K562 (cell line): ENCODE measurements around the gene LHPP. TPM values are rescaled to one million over a fixed set of nuclear protein-coding genes. Genes with fewer than 3 reads are reported as not detected.
A peak's percentile ranks its signal among the peaks of the same experiment; 100 is the strongest.

Experiments used
- CSDE1 ChIP-seq, 2 experiments: fragments of 450-650 bp; IDR thresholded peaks; 2 replicates each; pipeline ENCODE4 v1.6.1; 2016; ENCODE audit warnings: mild to moderate bottlenecking in 1 of 2
- DIDO1 ChIP-seq: fragments of 450-650 bp; IDR thresholded peaks from 2 replicates; pipeline ENCODE4 v1.6.1; 2016; ENCODE audit warnings: low read depth, missing biosample characterization, missing genetic modification characterization
- DNMT1 ChIP-seq: fragments of 450-650 bp; IDR thresholded peaks from 2 replicates; pipeline ENCODE4 v1.6.1; 2016; ENCODE audit warnings: antibody characterized with exemption, mild to moderate bottlenecking
- HINFP ChIP-seq: fragments of 450-650 bp; conservative IDR thresholded peaks from 2 replicates; pipeline ENCODE4 v1.6.1; 2016; ENCODE audit warnings: missing genetic modification characterization, low read depth, mild to moderate bottlenecking, control low read depth, missing compliant biosample characterization
- LARP7 ChIP-seq: fragments of 450-650 bp; IDR thresholded peaks from 2 replicates; pipeline ENCODE4 v1.6.1; 2016
- NFYB ChIP-seq: IDR thresholded peaks from 2 replicates; pipeline ENCODE4 v1.6.1; 2011; ENCODE audit warnings: mild to moderate bottlenecking, moderate library complexity; ENCODE audit not compliant: insufficient read length; ENCODE audit errors: extremely low read depth
- NR3C1 ChIP-seq: sonication (generic); formaldehyde crosslinking; IDR thresholded peaks from 2 replicates; pipeline ENCODE4 v1.8.1; 2022; ENCODE audit warnings: missing genetic modification reagents
- PHF8 ChIP-seq: fragments of 200-600 bp; sonication (generic); IDR thresholded peaks from 2 replicates; pipeline ENCODE4 v1.6.1; 2012; ENCODE audit warnings: mixed run types, mild to moderate bottlenecking, inconsistent platforms, low read length, moderate library complexity, borderline replicate concordance
- RBM15 ChIP-seq: fragments of 200-400 bp; formaldehyde crosslinking; IDR thresholded peaks from 2 replicates; pipeline ENCODE4 v1.6.1; 2018; ENCODE audit warnings: mild to moderate bottlenecking, low read length, moderate library complexity; ENCODE audit not compliant: insufficient read depth
- TEAD1 ChIP-seq, 2 experiments: fragments of 450-650 bp in 1 of 2; sonication (generic) in 1 of 2; formaldehyde crosslinking; IDR thresholded peaks; 2 replicates each; pipeline versions ENCODE4 v1.4.0 to v1.8.0; 2020 to 2022; ENCODE audit warnings: mild to moderate bottlenecking in 2 of 2, missing genetic modification reagents in 1 of 2
- TRIM25 ChIP-seq: fragments of 450-650 bp; IDR thresholded peaks from 2 replicates; pipeline ENCODE4 v1.7.0; 2016; ENCODE audit warnings: borderline replicate concordance
- ZBTB34 ChIP-seq: fragments of 250-450 bp; sonication (Bioruptor Pico); IDR thresholded peaks from 2 replicates; pipeline ENCODE4 v1.8.0; 2021; ENCODE audit warnings: mild to moderate bottlenecking, moderate library complexity
- ZNF175 ChIP-seq: fragments of 200-800 bp; sonication (Bioruptor generic); IDR thresholded peaks from 2 replicates; pipeline ENCODE4 v1.6.1; 2016; ENCODE audit warnings: low read depth, mild to moderate bottlenecking, missing genetic modification characterization, missing compliant biosample characterization
- polyA plus RNA-seq, 8 experiments: library from polyadenylated mRNA; depleted of rRNA in 4 of 8; stranded (reverse) in 5 of 8; unstranded in 3 of 8; fragments of >200 nt; fragmentation: Nextera tagmentation in 2 of 8; fragmentation: Illumina TruSeq in 1 of 8; extraction: Ambion mirVana in 2 of 8; extraction: Trizol in 1 of 8; gene quantifications; 2 replicates each; pipeline versions ENCODE4 v1.2.1 to v1.2.3, GENCODE V29; 2011 to 2014; ENCODE audit warnings: inconsistent platforms in 1 of 8, missing spikeins in 1 of 8
- total RNA-seq, 7 experiments: library from RNA; depleted of rRNA in 6 of 7; stranded (reverse); fragments of >200 nt in 6 of 7; fragmentation: Illumina TruSeq in 2 of 7; extraction: Trizol in 2 of 7; gene quantifications; 2 replicates each; pipeline versions ENCODE4 v1.2.1 to v1.2.3, GENCODE V29; 2011 to 2021; ENCODE audit warnings: low replicate concordance in 1 of 7
- TF ChIP-seq, protein P1 (sequence below), 2 experiments: fragments of 450-650 bp; IDR thresholded peaks; 2 replicates each; pipeline ENCODE4 v1.6.1; 2018; ENCODE audit warnings: mild to moderate bottlenecking in 2 of 2, low read depth in 1 of 2; ENCODE audit not compliant: partially characterized antibody in 2 of 2
- TF ChIP-seq, protein P2 (sequence below): fragments of 450-650 bp; IDR thresholded peaks from 2 replicates; pipeline ENCODE4 v1.6.1; 2017; ENCODE audit warnings: mild to moderate bottlenecking, moderate library complexity

The LHPP gene
- total and polyA plus RNA-seq, 9 of the 15 experiments (the other 6 are each of a cell fraction or from before 2014, with no cell fraction given): 0.34 to 7.4 (median 3.0) TPM

- TF ChIP-seq, protein P1, sequence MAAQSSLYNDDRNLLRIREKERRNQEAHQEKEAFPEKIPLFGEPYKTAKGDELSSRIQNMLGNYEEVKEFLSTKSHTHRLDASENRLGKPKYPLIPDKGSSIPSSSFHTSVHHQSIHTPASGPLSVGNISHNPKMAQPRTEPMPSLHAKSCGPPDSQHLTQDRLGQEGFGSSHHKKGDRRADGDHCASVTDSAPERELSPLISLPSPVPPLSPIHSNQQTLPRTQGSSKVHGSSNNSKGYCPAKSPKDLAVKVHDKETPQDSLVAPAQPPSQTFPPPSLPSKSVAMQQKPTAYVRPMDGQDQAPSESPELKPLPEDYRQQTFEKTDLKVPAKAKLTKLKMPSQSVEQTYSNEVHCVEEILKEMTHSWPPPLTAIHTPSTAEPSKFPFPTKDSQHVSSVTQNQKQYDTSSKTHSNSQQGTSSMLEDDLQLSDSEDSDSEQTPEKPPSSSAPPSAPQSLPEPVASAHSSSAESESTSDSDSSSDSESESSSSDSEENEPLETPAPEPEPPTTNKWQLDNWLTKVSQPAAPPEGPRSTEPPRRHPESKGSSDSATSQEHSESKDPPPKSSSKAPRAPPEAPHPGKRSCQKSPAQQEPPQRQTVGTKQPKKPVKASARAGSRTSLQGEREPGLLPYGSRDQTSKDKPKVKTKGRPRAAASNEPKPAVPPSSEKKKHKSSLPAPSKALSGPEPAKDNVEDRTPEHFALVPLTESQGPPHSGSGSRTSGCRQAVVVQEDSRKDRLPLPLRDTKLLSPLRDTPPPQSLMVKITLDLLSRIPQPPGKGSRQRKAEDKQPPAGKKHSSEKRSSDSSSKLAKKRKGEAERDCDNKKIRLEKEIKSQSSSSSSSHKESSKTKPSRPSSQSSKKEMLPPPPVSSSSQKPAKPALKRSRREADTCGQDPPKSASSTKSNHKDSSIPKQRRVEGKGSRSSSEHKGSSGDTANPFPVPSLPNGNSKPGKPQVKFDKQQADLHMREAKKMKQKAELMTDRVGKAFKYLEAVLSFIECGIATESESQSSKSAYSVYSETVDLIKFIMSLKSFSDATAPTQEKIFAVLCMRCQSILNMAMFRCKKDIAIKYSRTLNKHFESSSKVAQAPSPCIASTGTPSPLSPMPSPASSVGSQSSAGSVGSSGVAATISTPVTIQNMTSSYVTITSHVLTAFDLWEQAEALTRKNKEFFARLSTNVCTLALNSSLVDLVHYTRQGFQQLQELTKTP (IDR thresholded peaks at IDR 0.05; ENCODE audit: low read depth in 1 of 2, partially characterized antibody in 2 of 2): no peak
- TF ChIP-seq, protein P2, sequence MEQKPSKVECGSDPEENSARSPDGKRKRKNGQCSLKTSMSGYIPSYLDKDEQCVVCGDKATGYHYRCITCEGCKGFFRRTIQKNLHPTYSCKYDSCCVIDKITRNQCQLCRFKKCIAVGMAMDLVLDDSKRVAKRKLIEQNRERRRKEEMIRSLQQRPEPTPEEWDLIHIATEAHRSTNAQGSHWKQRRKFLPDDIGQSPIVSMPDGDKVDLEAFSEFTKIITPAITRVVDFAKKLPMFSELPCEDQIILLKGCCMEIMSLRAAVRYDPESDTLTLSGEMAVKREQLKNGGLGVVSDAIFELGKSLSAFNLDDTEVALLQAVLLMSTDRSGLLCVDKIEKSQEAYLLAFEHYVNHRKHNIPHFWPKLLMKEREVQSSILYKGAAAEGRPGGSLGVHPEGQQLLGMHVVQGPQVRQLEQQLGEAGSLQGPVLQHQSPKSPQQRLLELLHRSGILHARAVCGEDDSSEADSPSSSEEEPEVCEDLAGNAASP: no peak
- no peak for TF ChIP-seq ZBTB34
- no peak for TF ChIP-seq RBM15
- peak; percentile 76 for TF ChIP-seq NFYB
- TF ChIP-seq DIDO1 (tag): no peak
- TF ChIP-seq DNMT1: no peak
- TF ChIP-seq NR3C1 (CRISPR knock-in tag): no peak
- no peak for TF ChIP-seq ZNF175 (CRISPR knock-in tag)
- no peak for TF ChIP-seq TRIM25
- TF ChIP-seq HINFP (tag): no peak
- TF ChIP-seq TEAD1 (CRISPR knock-in tag; IDR thresholded peaks at IDR 0.05): no peak
- peak; percentile 70; the same call in 1 of the 2 replicates for TF ChIP-seq PHF8
- no peak for TF ChIP-seq LARP7
- no peak for TF ChIP-seq CSDE1 (IDR thresholded peaks at IDR 0.05)
Observed at GRCh38 chr10:124418726-124419501, 42.7 kb upstream of the LHPP start, which contains the start of gene OAT (continued).
